ENCODE data around the gene ZNF219.

DNA sequence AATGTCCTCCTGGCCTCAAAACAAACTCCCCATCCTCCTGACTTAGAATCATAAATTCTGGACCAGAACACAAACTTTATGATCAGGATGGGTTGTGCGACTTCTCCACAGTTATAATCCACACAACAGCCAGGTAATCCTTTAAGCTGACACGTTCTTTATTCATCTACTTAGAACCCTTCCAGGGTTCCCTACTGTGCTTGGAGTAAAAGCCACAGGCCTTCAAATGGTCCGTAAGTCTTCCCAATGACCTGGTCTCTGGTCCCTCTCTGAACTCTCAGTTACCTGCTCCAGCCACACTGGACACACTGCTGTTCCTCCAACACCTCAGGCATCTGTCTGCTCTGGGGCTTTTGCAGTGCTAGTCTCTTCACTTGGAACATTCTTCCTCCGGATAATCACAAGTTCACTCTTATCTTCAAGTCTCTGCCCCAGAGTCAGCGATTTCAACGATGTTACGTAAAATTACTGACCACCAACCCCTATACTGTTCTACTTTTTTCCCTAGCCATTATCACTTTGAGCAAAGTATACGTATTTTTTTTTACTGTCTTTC is 58.0 kb downstream of the ZNF219 start:
- TF ChIP-seq CTCF (IDR thresholded peaks at IDR 0.05) (peak; percentile 41), SIN3A (IDR thresholded peaks at IDR 0.05; ENCODE audit: borderline replicate concordance, insufficient read depth, low read depth, low read length) (no peak), POLR2AphosphoS5 (IDR thresholded peaks at IDR 0.05; ENCODE audit: low read depth, low read length) (no peak)

Measured in Panc1 (cell line).